DND-41 (cell line): Measurements from ENCODE around the gene CRAMP1.

Source experiments
- ATAC-seq: fragments of 200-7000 bp; cut with Tn5 transposase; 3 replicates; pipeline ENCODE4 v1.9.1; 2021; ENCODE audit warnings: low read depth; ENCODE audit not compliant: insufficient read depth
- DNase-seq: peaks from one replicate; pipeline ENCODE4 v3.0.0-alpha.2; 2020
- H2AFZ ChIP-seq: 2 replicates; pipeline ENCODE4 v1.6.0; 2012; ENCODE audit warnings: low read depth, low read length
- H3K27ac ChIP-seq: 2 replicates; pipeline ENCODE4 v1.5.1; 2012; ENCODE audit warnings: low read length, inconsistent platforms
- H3K27me3 ChIP-seq: fragments of 200-600 bp; sonication (generic); 2 replicates; pipeline ENCODE4 v1.6.0; 2012; ENCODE audit warnings: low read length, mild to moderate bottlenecking, inconsistent platforms; ENCODE audit not compliant: insufficient read depth, poor library complexity
- H3K36me3 ChIP-seq: 2 replicates; pipeline ENCODE4 v1.5.1; 2012; ENCODE audit warnings: low read length, inconsistent platforms; ENCODE audit not compliant: insufficient read depth
- H3K4me1 ChIP-seq: 2 replicates; pipeline ENCODE4 v1.5.1; 2012; ENCODE audit warnings: mild to moderate bottlenecking, low read length; ENCODE audit not compliant: insufficient read depth
- H3K4me2 ChIP-seq: 2 replicates; pipeline ENCODE4 v1.6.0; 2012; ENCODE audit warnings: mild to moderate bottlenecking, moderate library complexity, low read length, inconsistent platforms; ENCODE audit not compliant: insufficient read depth
- H3K4me3 ChIP-seq, 2 experiments: fragments of 200-600 bp in 1 of 2; shearing (Covaris generic) in 1 of 2; 2 replicates each; pipeline ENCODE4 v1.5.1; 2012 to 2016; ENCODE audit warnings: inconsistent platforms in 2 of 2, low read length in 2 of 2, mild to moderate bottlenecking in 2 of 2, low read depth in 1 of 2, moderate library complexity in 1 of 2
- H3K79me2 ChIP-seq: 2 replicates; pipeline ENCODE4 v1.6.0; 2012; ENCODE audit warnings: low read length, inconsistent platforms; ENCODE audit not compliant: insufficient read depth
- H3K9ac ChIP-seq: 2 replicates; pipeline ENCODE4 v1.6.0; 2012; ENCODE audit warnings: low read depth, mild to moderate bottlenecking, inconsistent platforms, low read length, moderate library complexity
- H3K9me3 ChIP-seq: 2 replicates; pipeline ENCODE4 v1.5.1; 2012; ENCODE audit warnings: low read length, moderate library complexity, mild to moderate bottlenecking, inconsistent platforms; ENCODE audit not compliant: insufficient read depth, severe bottlenecking
- H4K20me1 ChIP-seq: 2 replicates; pipeline ENCODE4 v1.6.0; 2012; ENCODE audit warnings: low read length; ENCODE audit not compliant: insufficient read depth
- EZH2 ChIP-seq: IDR thresholded peaks from 3 replicates; pipeline ENCODE4 v1.6.1; 2012; ENCODE audit warnings: borderline replicate concordance, low read depth, mild to moderate bottlenecking, moderate library complexity, low read length, inconsistent platforms; ENCODE audit not compliant: severe bottlenecking
- TF ChIP-seq, protein P1 (sequence below): IDR thresholded peaks from 2 replicates; pipeline ENCODE4 v1.5.1; 2012; ENCODE audit warnings: borderline replicate concordance, low read length, moderate library complexity, mild to moderate bottlenecking; ENCODE audit not compliant: poor library complexity, severe bottlenecking; ENCODE audit errors: extremely low read depth

Gene CRAMP1

DNA sequence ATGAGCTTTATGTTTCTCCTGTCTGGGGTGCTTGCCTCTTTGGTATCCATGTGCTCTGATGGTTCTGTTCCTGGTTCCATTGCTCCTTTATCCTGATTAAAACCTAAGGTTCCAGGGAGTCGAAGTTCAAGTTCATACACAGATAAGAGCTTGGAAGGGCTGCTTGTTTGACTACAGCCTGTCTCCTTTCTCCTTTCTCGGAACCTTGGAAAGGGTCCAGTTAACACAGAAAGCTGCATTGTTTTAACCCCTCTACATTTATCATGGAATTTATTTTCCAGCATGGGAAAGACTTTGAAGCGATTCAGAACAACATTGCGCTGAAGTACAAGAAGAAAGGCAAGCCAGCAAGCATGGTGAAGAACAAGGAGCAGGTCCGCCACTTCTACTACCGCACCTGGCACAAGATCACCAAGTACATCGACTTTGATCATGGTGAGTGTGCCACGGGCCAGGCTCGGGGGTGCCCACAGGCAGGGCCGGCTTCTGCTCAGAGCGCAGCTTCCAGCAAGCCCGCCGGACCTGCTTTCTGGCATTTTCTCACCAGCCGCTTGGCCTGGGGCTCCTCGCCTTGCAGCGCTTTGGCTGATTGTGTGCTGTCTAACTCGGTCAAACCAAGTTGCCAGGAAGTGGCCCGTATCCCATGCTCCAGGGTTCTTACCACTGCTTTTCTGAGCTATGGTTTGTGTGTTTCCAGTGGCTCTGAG, 19.9 kb downstream of the CRAMP1 start:
- H3K9me3 ChIP-seq, result no peaks in the 10 kb centered on the region
- H2AFZ ChIP-seq, result no peak overlapping the region
- H3K36me3 ChIP-seq, result peaks cover 86% of the 10 kb centered on the region
- H3K4me1 ChIP-seq, result no peaks in the 10 kb centered on the region
- H3K9ac ChIP-seq, result no peak overlapping the region
- no peak overlapping the region for H3K4me2 ChIP-seq
- ATAC-seq (no peak), DNase-seq (no peak)
- no peak for TF ChIP-seq EZH2
- TF ChIP-seq, protein P1, sequence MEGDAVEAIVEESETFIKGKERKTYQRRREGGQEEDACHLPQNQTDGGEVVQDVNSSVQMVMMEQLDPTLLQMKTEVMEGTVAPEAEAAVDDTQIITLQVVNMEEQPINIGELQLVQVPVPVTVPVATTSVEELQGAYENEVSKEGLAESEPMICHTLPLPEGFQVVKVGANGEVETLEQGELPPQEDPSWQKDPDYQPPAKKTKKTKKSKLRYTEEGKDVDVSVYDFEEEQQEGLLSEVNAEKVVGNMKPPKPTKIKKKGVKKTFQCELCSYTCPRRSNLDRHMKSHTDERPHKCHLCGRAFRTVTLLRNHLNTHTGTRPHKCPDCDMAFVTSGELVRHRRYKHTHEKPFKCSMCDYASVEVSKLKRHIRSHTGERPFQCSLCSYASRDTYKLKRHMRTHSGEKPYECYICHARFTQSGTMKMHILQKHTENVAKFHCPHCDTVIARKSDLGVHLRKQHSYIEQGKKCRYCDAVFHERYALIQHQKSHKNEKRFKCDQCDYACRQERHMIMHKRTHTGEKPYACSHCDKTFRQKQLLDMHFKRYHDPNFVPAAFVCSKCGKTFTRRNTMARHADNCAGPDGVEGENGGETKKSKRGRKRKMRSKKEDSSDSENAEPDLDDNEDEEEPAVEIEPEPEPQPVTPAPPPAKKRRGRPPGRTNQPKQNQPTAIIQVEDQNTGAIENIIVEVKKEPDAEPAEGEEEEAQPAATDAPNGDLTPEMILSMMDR, result no peak
- no peaks in the 10 kb centered on the region for H3K27me3 ChIP-seq
- peaks cover 87% of the 10 kb centered on the region for H3K79me2 ChIP-seq
- H3K4me3 ChIP-seq, result no peak overlapping the region
- H4K20me1 ChIP-seq, result peaks cover 58% of the 10 kb centered on the region
- H3K27ac ChIP-seq, result no peak overlapping the region

DNA sequence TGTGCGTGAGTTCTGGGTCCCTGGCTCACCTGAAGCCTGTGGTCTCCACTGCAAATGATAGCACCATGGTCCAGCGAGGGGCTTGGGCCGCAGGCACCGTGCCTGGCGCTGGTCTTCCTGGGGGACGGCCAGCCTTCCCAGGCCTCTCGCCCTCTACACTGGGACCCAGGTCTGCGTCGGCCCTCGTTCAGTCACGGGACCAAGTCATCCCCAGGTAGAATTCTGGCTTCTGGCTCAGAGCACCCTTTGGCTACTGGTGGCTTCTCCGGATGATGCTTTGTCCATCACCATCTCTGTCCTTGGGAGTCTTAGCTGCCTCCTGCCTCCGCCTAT, 20.4 kb downstream of the CRAMP1 start:
- Histone ChIP-seq H4K20me1 (peaks cover 59% of the 10 kb centered on the region), H2AFZ (no peak overlapping the region), H3K4me3 (no peak overlapping the region), H3K4me2 (no peak overlapping the region), H3K27me3 (no peaks in the 10 kb centered on the region), H3K4me1 (no peaks in the 10 kb centered on the region), H3K36me3 (peaks cover 86% of the 10 kb centered on the region), H3K27ac (no peak overlapping the region), H3K9ac (no peak overlapping the region), H3K79me2 (peaks cover 84% of the 10 kb centered on the region), H3K9me3 (no peaks in the 10 kb centered on the region)
- no peak for TF ChIP-seq EZH2
- TF ChIP-seq, protein P1, result no peak
- ATAC-seq, result no peak
- DNase-seq, result no peak

DNA sequence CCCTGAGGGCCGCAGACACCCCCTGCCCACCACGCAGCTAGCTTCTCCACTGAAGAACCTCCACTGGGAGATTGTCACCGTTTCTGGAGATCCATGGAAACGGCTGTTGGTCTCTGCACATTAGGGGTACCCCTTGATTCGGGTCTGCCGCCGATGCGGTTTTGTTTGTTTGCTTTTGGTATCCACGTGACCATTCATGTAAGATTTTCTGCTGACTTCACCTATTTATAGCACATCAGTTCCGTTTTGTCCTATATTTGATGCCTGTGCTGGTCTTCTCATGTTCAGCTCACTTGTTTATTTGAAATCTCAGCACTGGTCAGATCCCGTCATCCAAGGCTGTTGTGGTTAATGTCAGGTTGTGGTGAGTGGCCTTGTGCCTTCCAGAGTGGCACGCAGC, 21.1 kb downstream of the CRAMP1 start:
- no peak overlapping the region for H3K27ac ChIP-seq
- H3K4me2 ChIP-seq, result no peak overlapping the region
- ATAC-seq, result no peak
- peaks cover 77% of the 10 kb centered on the region for H3K79me2 ChIP-seq
- H3K4me1 ChIP-seq, result no peaks in the 10 kb centered on the region
- H4K20me1 ChIP-seq, result peaks cover 55% of the 10 kb centered on the region
- H3K9ac ChIP-seq, result no peak overlapping the region
- H3K27me3 ChIP-seq, result no peaks in the 10 kb centered on the region
- H3K36me3 ChIP-seq, result peaks cover 90% of the 10 kb centered on the region
- TF ChIP-seq, protein P1, result no peak
- no peak for TF ChIP-seq EZH2
- no peaks in the 10 kb centered on the region for H3K9me3 ChIP-seq
- H3K4me3 ChIP-seq, result no peak overlapping the region
- DNase-seq, result no peak
- H2AFZ ChIP-seq, result no peak overlapping the region

DNA sequence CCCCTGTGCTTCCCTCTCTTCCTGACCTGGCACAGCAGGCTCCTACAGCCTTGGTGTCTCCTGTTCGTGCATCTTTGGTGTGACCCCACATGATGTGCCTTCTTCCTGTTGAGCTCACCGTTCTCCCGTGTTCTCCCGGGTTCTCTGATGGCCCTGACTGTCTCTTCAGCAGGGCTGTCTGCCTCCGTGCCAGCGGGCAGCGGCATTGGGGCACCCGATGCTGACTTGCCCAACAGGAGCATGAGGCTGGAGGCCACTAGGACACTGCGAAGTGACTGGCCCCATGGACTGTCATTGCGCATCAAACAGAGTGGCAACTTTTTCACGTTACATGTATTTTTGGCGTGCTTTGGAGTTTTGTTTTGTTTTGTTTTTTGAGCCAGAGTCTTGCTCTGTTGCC, 22.4 kb downstream of the CRAMP1 start:
- H3K9ac ChIP-seq, result no peak overlapping the region
- H4K20me1 ChIP-seq, result peaks cover 50% of the 10 kb centered on the region
- no peak for TF ChIP-seq EZH2
- TF ChIP-seq, protein P1, result no peak
- H3K4me1 ChIP-seq, result no peaks in the 10 kb centered on the region
- H2AFZ ChIP-seq, result no peak overlapping the region
- no peak overlapping the region for H3K27ac ChIP-seq
- H3K4me2 ChIP-seq, result no peak overlapping the region
- peaks cover 64% of the 10 kb centered on the region for H3K79me2 ChIP-seq
- no peaks in the 10 kb centered on the region for H3K27me3 ChIP-seq
- ATAC-seq (no peak), DNase-seq (no peak)
- H3K36me3 ChIP-seq, result peaks cover 90% of the 10 kb centered on the region
- no peak overlapping the region for H3K4me3 ChIP-seq
- H3K9me3 ChIP-seq, result no peaks in the 10 kb centered on the region
